Right atrium auricular region (tissue), 2 donors: ENCODE data around the gene GAS2. TPM values are rescaled to one million over a fixed set of nuclear protein-coding genes. Genes with fewer than 3 reads are reported as not detected.

Experiments used
- total RNA-seq, 2 donors: library from RNA; depleted of rRNA; stranded (reverse); fragments of >200 nt; gene quantifications; one replicate each; pipeline ENCODE4 v1.1.0, GENCODE V29; 2016

Gene GAS2
- total RNA-seq, 2 donors from 2014 or later, result 6.5 to 9.7 TPM

Other genes starting within 250 kb of the GAS2 start
- gene FANCF, start 40.8 kb upstream of the GAS2 start, total RNA-seq, result 1 to 10 TPM; 3.6 to 4.8 TPM
- gene SVIP, start 163.2 kb downstream of the GAS2 start, total RNA-seq, result 10 to 100 TPM; 13.1 to 13.9 TPM
- not detected for gene CCDC179, start 193.9 kb downstream of the GAS2 start, total RNA-seq